ENCODE measurements around the gene SAYSD1.

GRCh38 chr6:39057251-39058155 is 57.5 kb downstream of the SAYSD1 start:
- no peak for TF ChIP-seq CTCF (conservative IDR thresholded peaks at IDR 0.05)
- TF ChIP-seq ZFX (IDR thresholded peaks at IDR 0.05), result no peak
